Trophoblast cell (in vitro differentiated cells and primary cell): Measurements from ENCODE around the gene ROBO1.

Experiments used
- DNase-seq, 2 donors: peaks; one replicate each; pipeline ENCODE4 v3.0.0-alpha.2; 2016
- H2AFZ ChIP-seq: 2 replicates; pipeline ENCODE4 v1.6.1; 2013; ENCODE audit warnings: low read length, moderate library complexity, mild to moderate bottlenecking; ENCODE audit not compliant: insufficient read depth, poor library complexity
- H2AK5ac ChIP-seq: 2 replicates; pipeline ENCODE4 v1.6.1; 2013; ENCODE audit warnings: mild to moderate bottlenecking, low read length
- H2BK120ac ChIP-seq: 2 replicates; pipeline ENCODE4 v1.6.1; 2013; ENCODE audit warnings: low read length, mild to moderate bottlenecking, moderate library complexity; ENCODE audit not compliant: insufficient read depth, poor library complexity
- H2BK12ac ChIP-seq: 2 replicates; pipeline ENCODE4 v1.6.1; 2013; ENCODE audit warnings: mild to moderate bottlenecking, low read length, moderate library complexity
- H2BK5ac ChIP-seq: 2 replicates; pipeline ENCODE4 v1.6.1; 2013; ENCODE audit warnings: low read length, low read depth, moderate library complexity, mild to moderate bottlenecking; ENCODE audit not compliant: poor library complexity
- H3K14ac ChIP-seq: 2 replicates; pipeline ENCODE4 v1.6.1; 2013; ENCODE audit warnings: mild to moderate bottlenecking, low read length
- H3K18ac ChIP-seq: 2 replicates; pipeline ENCODE4 v1.6.1; 2013; ENCODE audit warnings: mild to moderate bottlenecking, low read length
- H3K23ac ChIP-seq: 2 replicates; pipeline ENCODE4 v1.6.1; 2013; ENCODE audit warnings: low read length
- H3K27ac ChIP-seq: 2 replicates; pipeline ENCODE4 v1.5.1; 2013; ENCODE audit warnings: low read depth, mild to moderate bottlenecking, inconsistent platforms, low read length, moderate library complexity
- H3K27me3 ChIP-seq: 2 replicates; pipeline ENCODE4 v1.6.1; 2013; ENCODE audit warnings: inconsistent platforms, mild to moderate bottlenecking, low read length, moderate library complexity; ENCODE audit not compliant: insufficient read depth
- H3K36me3 ChIP-seq, 2 experiments: 1 replicate in 1 of 2; 2 replicates in 1 of 2; pipeline ENCODE4 v1.6.1; 2013; ENCODE audit warnings: low read length in 2 of 2, mild to moderate bottlenecking in 2 of 2, moderate library complexity in 1 of 2; ENCODE audit not compliant: insufficient read depth in 2 of 2, control insufficient read depth in 1 of 2
- H3K4ac ChIP-seq: 2 replicates; pipeline ENCODE4 v1.6.1; 2013; ENCODE audit warnings: low read depth, mild to moderate bottlenecking, low read length, moderate library complexity
- H3K4me1 ChIP-seq, 2 experiments: 1 replicate in 1 of 2; 2 replicates in 1 of 2; pipeline ENCODE4 v1.6.1; 2013; ENCODE audit warnings: low read length in 2 of 2, mild to moderate bottlenecking in 2 of 2, moderate library complexity in 1 of 2; ENCODE audit not compliant: insufficient read depth in 2 of 2, control insufficient read depth in 1 of 2
- H3K4me2 ChIP-seq: 2 replicates; pipeline ENCODE4 v1.6.1; 2013; ENCODE audit warnings: inconsistent platforms, mild to moderate bottlenecking, low read length, moderate library complexity
- H3K4me3 ChIP-seq: 2 replicates; pipeline ENCODE4 v1.5.1; 2013; ENCODE audit warnings: mild to moderate bottlenecking, low read depth, low read length, inconsistent platforms
- H3K79me1 ChIP-seq: one replicate; pipeline ENCODE4 v1.6.1; 2013; ENCODE audit warnings: low read length
- H3K79me2 ChIP-seq: 2 replicates; pipeline ENCODE4 v1.6.1; 2013; ENCODE audit warnings: low read length, mild to moderate bottlenecking; ENCODE audit not compliant: control insufficient read depth, insufficient read depth, poor library complexity
- H3K9ac ChIP-seq: 2 replicates; pipeline ENCODE4 v1.6.1; 2013; ENCODE audit warnings: mild to moderate bottlenecking, low read length
- H3K9me3 ChIP-seq: 2 replicates; pipeline ENCODE4 v1.6.1; 2013; ENCODE audit warnings: low read depth, mild to moderate bottlenecking, control low read depth, inconsistent platforms, low read length; ENCODE audit not compliant: insufficient read depth
- H4K12ac ChIP-seq: 2 replicates; pipeline ENCODE4 v1.6.1; 2013; ENCODE audit warnings: low read depth, mild to moderate bottlenecking, low read length, moderate library complexity
- H4K8ac ChIP-seq: 2 replicates; pipeline ENCODE4 v1.6.1; 2013; ENCODE audit warnings: low read depth, mild to moderate bottlenecking, low read length, moderate library complexity
- H4K91ac ChIP-seq: one replicate; pipeline ENCODE4 v1.6.1; 2013; ENCODE audit warnings: low read depth, mild to moderate bottlenecking, low read length, moderate library complexity
- WGBS: extraction: QIAGEN DNeasy Blood & Tissue Kit; methylation state at CpG from one replicate; pipeline ENCODE4 v1.1.7; 2013; ENCODE audit warnings: missing lambda C conversion rate; ENCODE audit not compliant: insufficient read length, insufficient coverage; ENCODE audit errors: extremely low coverage; 5-methylcytosine and 5-hydroxymethylcytosine counted together

ROBO1 gene

GRCh38 chr3:79255702-79256101 is 512.1 kb downstream of the ROBO1 start:
- no peak overlapping the region for H2BK120ac ChIP-seq
- no peak for DNase-seq
- no peak overlapping the region for H3K23ac ChIP-seq
- no peak overlapping the region for H3K9ac ChIP-seq
- no peak overlapping the region for H3K4ac ChIP-seq
- no peak overlapping the region for H4K12ac ChIP-seq
- H3K4me3 ChIP-seq: no peak overlapping the region
- H3K14ac ChIP-seq: no peak overlapping the region
- H3K4me2 ChIP-seq: no peak overlapping the region
- H3K18ac ChIP-seq: no peak overlapping the region
- no peaks in the 10 kb centered on the region for H3K4me1 ChIP-seq
- H3K9me3 ChIP-seq: no peaks in the 10 kb centered on the region
- no peaks in the 10 kb centered on the region for H3K79me2 ChIP-seq
- no peak overlapping the region for H2AFZ ChIP-seq
- no peak overlapping the region for H2AK5ac ChIP-seq
- WGBS: no CpG with 5 or more reads among the region's 2 CpGs
- no peaks in the 10 kb centered on the region for H3K27me3 ChIP-seq
- H4K91ac ChIP-seq: no peak overlapping the region
- H3K27ac ChIP-seq: no peak overlapping the region
- no peak overlapping the region for H2BK5ac ChIP-seq
- H3K79me1 ChIP-seq: no peaks in the 10 kb centered on the region
- no peaks in the 10 kb centered on the region for H3K36me3 ChIP-seq
- no peak overlapping the region for H4K8ac ChIP-seq
- H2BK12ac ChIP-seq: no peak overlapping the region

DNA sequence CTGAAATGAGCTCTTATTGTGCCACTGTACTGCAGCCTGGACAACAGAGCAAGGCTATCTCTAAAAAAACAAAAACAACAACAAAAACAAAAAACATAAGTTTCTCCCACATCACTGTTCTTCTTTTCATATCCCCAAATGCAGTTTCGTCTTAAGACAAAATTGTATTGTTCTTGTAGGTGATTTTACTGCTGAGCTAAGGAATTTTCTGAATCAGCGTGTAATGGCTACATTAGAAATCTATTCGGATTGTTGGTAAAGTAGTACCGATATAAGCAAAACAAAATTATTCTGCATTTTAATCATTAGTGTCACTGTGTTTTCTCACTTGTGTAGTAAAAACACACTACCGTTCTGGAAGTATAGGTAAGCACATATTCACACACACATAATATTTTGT is 512.5 kb downstream of the ROBO1 start:
- Histone ChIP-seq H3K27me3 (no peaks in the 10 kb centered on the region), H3K4me2 (no peak overlapping the region), H3K14ac (no peak overlapping the region), H3K23ac (no peak overlapping the region), H3K79me2 (no peaks in the 10 kb centered on the region), H3K27ac (no peak overlapping the region), H2BK12ac (no peak overlapping the region), H3K18ac (no peak overlapping the region), H3K4me3 (no peak overlapping the region), H4K8ac (no peak overlapping the region), H2AFZ (no peak overlapping the region), H3K79me1 (no peaks in the 10 kb centered on the region), H4K12ac (no peak overlapping the region), H3K9ac (no peak overlapping the region), H2AK5ac (no peak overlapping the region), H3K4ac (no peak overlapping the region), H3K9me3 (no peaks in the 10 kb centered on the region), H4K91ac (no peak overlapping the region), H2BK5ac (no peak overlapping the region), H2BK120ac (no peak overlapping the region), H3K4me1 (no peaks in the 10 kb centered on the region), H3K36me3 (no peaks in the 10 kb centered on the region)
- DNase-seq: no peak
- no CpG with 5 or more reads among the region's 5 CpGs for WGBS

DNA sequence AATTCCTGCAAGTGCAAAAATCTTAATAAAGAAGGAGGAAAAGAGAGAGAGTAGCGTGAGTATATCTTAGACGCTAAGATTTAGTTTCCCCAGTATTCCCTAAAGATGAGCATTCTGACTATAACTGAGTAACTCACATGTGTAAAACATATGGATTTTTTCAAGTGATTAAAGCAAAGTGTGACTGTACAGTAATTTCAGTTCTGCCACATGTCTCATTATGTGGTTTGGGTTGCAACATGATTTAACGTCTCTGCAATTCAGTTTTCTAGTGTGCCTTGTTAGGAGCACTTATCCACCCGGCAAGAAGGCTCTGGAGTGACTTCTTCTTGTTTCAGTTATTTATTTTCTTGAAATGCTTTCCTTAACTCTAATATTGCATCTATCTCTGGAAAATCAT is 514.1 kb downstream of the ROBO1 start:
- DNase-seq: no peak
- Histone ChIP-seq H3K4ac (no peak overlapping the region), H3K79me1 (no peaks in the 10 kb centered on the region), H3K27me3 (no peaks in the 10 kb centered on the region), H3K18ac (no peak overlapping the region), H2BK5ac (no peak overlapping the region), H3K23ac (no peak overlapping the region), H4K8ac (no peak overlapping the region), H2BK120ac (no peak overlapping the region), H3K4me1 (no peaks in the 10 kb centered on the region), H2AFZ (no peak overlapping the region), H2BK12ac (no peak overlapping the region), H4K12ac (no peak overlapping the region), H3K27ac (no peak overlapping the region), H3K14ac (no peak overlapping the region), H4K91ac (no peak overlapping the region), H3K9me3 (no peaks in the 10 kb centered on the region), H3K79me2 (no peaks in the 10 kb centered on the region), H3K36me3 (no peaks in the 10 kb centered on the region), H3K4me3 (no peak overlapping the region), H2AK5ac (no peak overlapping the region), H3K4me2 (no peak overlapping the region), H3K9ac (no peak overlapping the region)
- WGBS: no CpG with 5 or more reads among the region's 4 CpGs

DNA sequence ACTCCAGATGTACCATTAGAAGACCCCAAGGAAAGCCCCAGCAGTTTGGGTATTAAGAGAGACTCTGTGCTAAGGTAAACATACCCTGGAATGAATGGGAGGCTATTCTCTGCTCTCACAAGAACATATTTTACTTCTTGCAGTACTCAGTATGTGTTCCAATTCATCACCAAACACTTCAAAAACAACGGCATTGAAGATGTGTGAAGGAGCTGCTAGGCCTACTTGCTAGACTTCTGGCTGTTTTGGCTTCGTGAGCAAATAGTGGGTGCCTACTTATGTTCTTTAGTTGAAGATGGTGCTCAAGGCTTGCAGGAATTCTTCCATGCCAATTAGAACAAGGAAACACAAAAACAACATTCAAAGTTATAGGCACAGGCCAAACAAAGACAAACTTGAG is 514.5 kb downstream of the ROBO1 start:
- Histone ChIP-seq H2AFZ (no peak overlapping the region), H2BK120ac (no peak overlapping the region)
- no CpG with 5 or more reads among the region's 2 CpGs for WGBS

More for the DNA sequence above, 514.5 kb downstream of the ROBO1 start:
- Histone ChIP-seq H2BK5ac (no peak overlapping the region), H3K4me1 (no peaks in the 10 kb centered on the region), H3K23ac (no peak overlapping the region), H4K12ac (no peak overlapping the region), H3K79me2 (no peaks in the 10 kb centered on the region), H3K27ac (no peak overlapping the region), H3K9ac (no peak overlapping the region), H2AK5ac (no peak overlapping the region), H3K79me1 (no peaks in the 10 kb centered on the region), H3K14ac (no peak overlapping the region), H3K4me3 (no peak overlapping the region), H3K9me3 (no peaks in the 10 kb centered on the region), H2BK12ac (no peak overlapping the region), H3K36me3 (no peaks in the 10 kb centered on the region), H4K8ac (no peak overlapping the region), H3K4me2 (no peak overlapping the region), H3K27me3 (no peaks in the 10 kb centered on the region), H4K91ac (no peak overlapping the region), H3K18ac (no peak overlapping the region), H3K4ac (no peak overlapping the region)
- DNase-seq: no peak
